Esophagus muscularis mucosa (tissue), 4 donors: ENCODE results near the gene LIX1L. TPM values are rescaled to one million over a fixed set of nuclear protein-coding genes. Genes with fewer than 3 reads are reported as not detected.

Experiments
- DNase-seq: peaks from one replicate; pipeline ENCODE4 v3.0.0-alpha.2; 2017; ENCODE audit errors: extremely low spot score
- H3K27ac ChIP-seq, 4 donors: fragments of 200-600 bp; sonication (generic); replicated peaks in 1 of 4; 1 replicate in 3 of 4; 2 replicates in 1 of 4; pipeline ENCODE4 v1.5.1; 2016 to 2019; ENCODE audit warnings: mild to moderate bottlenecking in 1 of 4
- H3K27me3 ChIP-seq, 4 donors: fragments of 200-600 bp; sonication (generic); one replicate each; pipeline versions ENCODE4 v1.5.1 to v1.6.0; 2016 to 2019
- H3K36me3 ChIP-seq, 4 donors: fragments of 200-600 bp; sonication (generic); one replicate each; pipeline ENCODE4 v1.5.1; 2016 to 2019
- H3K4me1 ChIP-seq, 4 donors: fragments of 200-600 bp; sonication (generic); one replicate each; pipeline ENCODE4 v1.5.1; 2016 to 2019
- H3K4me3 ChIP-seq, 4 donors: fragments of 200-600 bp; sonication (generic); 1 replicate in 2 of 4; 2 replicates in 2 of 4; pipeline ENCODE4 v1.5.1; 2016 to 2019; ENCODE audit warnings: mild to moderate bottlenecking in 4 of 4, moderate library complexity in 1 of 4
- H3K9me3 ChIP-seq, 4 donors: fragments of 200-600 bp; sonication (generic); 1 replicate in 3 of 4; 2 replicates in 1 of 4; pipeline ENCODE4 v1.5.1; 2016 to 2019
- EP300 ChIP-seq: sonication (generic); formaldehyde crosslinking; IDR thresholded peaks from one replicate; pipeline ENCODE4 v1.6.1; 2017; ENCODE audit warnings: antibody characterized with exemption
- POLR2A ChIP-seq: fragments of 450-650 bp; IDR thresholded peaks from one replicate; pipeline ENCODE4 v1.6.1; 2017; ENCODE audit warnings: antibody characterized with exemption, moderate library complexity, mild to moderate bottlenecking, low read depth
- POLR2AphosphoS5 ChIP-seq, 2 donors: sonication (generic); formaldehyde crosslinking; IDR thresholded peaks; one replicate each; pipeline ENCODE4 v1.6.1; 2017; ENCODE audit warnings: antibody characterized with exemption in 2 of 2
- WGBS: methylation state at CpG from one replicate; pipeline ENCODE4 v1.1.5; 2018; 5-methylcytosine and 5-hydroxymethylcytosine counted together
- intact Hi-C: fragments of 100-400 bp; cut with DNase I; formaldehyde crosslinking; loops from one replicate; pipeline ENCODE4 v1.15.1; 2023
- total RNA-seq, 4 donors: library from RNA; depleted of rRNA; stranded (reverse); fragments of >200 nt; gene quantifications; one replicate each; pipeline versions ENCODE4 v1.1.0 to v1.2.1, GENCODE V29; 2016
- TF ChIP-seq, protein P1 (sequence below), 3 experiments: fragments of 200-600 bp in 2 of 3; fragments of 450-650 bp in 1 of 3; sonication (generic) in 2 of 3; IDR thresholded peaks; one replicate each; pipeline ENCODE4 v1.5.1; 2017 to 2019; ENCODE audit warnings: antibody characterized with exemption in 3 of 3, mild to moderate bottlenecking in 2 of 3, moderate library complexity in 1 of 3

LIX1L gene
- 10 to 100 TPM; 33.2 to 55.0 (median 41.7) TPM for total RNA-seq

DNA sequence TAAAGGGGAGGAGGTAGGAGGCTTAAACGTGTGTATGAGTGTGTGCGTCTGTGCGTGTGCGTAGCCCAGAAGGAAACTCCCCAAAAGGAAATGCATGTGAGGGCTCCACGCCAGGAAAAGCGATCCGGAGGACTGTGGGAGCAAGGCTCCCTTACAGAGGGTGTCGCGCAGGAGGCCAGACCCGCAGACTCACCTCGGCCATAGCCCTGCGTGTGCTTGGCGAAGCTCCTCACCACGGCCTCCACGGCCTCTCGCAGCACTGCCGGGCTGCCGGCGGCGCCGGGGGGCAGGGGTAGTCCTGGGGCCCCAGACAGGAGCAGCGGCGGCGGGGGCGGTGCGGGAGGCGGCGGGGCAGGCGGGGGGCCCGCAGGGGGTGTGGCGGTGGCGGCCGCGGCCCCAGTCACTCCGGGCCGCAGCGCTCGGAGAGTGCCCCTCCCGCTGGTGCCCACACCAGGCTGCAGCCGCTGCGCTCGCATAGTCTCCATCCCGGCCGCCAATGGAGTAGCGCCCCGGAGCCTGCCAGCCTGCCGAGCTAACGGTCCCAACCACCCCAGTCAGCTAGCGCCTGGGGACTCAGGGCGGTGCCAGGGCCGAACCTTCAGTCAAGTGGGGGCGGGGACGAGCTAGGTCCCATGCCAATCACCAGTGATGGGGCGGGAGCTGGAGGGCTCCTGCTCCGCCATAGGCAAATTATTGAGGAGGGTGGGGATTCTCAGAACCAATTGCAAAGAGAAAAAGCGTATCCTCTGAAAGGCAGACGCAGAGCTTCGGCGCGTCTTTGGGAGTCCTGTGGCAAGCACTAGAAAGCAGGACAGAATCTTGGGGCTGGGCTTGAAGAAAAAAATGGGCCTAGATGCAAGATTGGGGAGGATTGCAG is at the start of gene LIX1L:
TSS of gene LIX1L (minus strand) at position 575 of the 877 bp plus-strand sequence. CDS start at position 485, 90 bp downstream.
- H3K9me3 ChIP-seq, result no peaks in the 10 kb centered on the region
- H3K36me3 ChIP-seq, result peaks cover 0 to 4% (median 0%) of the 10 kb centered on the region in 4 donors
- DNase-seq, result peak; percentile 98
- under 1% methylated on average over 19 of the region's 60 CpGs for WGBS
- no peaks in the 10 kb centered on the region for H3K27me3 ChIP-seq
- H3K27ac ChIP-seq, result peak within 1 kb of the TSS; percentile 98 to 100 (median 98)
- H3K4me3 ChIP-seq, result peak within 1 kb of the TSS; percentile 69 to 98 (median 86)
- intact Hi-C loops, result no loop called here
- peaks cover 40 to 84% (median 80%) of the 10 kb centered on the region in 4 donors for H3K4me1 ChIP-seq
- no peak for TF ChIP-seq EP300
- TF ChIP-seq POLR2A, result peak; percentile 84
- TF ChIP-seq POLR2AphosphoS5 (IDR thresholded peaks at IDR 0.05), result peak in 1 of 2 donors; percentile 95
- TF ChIP-seq, protein P1, sequence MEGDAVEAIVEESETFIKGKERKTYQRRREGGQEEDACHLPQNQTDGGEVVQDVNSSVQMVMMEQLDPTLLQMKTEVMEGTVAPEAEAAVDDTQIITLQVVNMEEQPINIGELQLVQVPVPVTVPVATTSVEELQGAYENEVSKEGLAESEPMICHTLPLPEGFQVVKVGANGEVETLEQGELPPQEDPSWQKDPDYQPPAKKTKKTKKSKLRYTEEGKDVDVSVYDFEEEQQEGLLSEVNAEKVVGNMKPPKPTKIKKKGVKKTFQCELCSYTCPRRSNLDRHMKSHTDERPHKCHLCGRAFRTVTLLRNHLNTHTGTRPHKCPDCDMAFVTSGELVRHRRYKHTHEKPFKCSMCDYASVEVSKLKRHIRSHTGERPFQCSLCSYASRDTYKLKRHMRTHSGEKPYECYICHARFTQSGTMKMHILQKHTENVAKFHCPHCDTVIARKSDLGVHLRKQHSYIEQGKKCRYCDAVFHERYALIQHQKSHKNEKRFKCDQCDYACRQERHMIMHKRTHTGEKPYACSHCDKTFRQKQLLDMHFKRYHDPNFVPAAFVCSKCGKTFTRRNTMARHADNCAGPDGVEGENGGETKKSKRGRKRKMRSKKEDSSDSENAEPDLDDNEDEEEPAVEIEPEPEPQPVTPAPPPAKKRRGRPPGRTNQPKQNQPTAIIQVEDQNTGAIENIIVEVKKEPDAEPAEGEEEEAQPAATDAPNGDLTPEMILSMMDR (IDR thresholded peaks at IDR 0.05), result peak in 1 of 3 experiments; percentile 4

DNA sequence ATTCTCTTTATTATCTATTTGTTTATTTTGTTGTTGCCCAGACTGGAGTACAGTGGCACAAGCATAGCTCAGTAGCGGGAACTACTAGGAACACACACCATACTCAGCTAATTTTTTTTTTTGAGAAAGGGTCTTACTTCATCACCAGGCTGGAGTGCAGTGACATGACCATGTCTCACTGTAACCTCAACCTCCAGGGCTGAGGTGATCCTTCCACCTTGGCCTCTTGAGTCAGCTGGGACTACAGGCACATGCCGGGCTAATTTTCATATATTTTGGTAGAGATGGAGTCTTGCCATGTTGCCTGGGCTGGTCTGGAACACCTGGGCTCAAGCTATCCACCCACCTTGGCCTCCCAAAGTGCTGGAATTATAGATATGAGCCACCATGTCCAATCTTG is 43.9 kb upstream of the LIX1L start:
- Histone ChIP-seq H3K36me3 (no peaks in the 10 kb centered on the region), H3K27me3 (no peaks in the 10 kb centered on the region), H3K4me3 (peak overlapping the region in 1 of 4 donors; percentile 19), H3K4me1 (peaks cover 57 to 81% (median 68%) of the 10 kb centered on the region in 4 donors), H3K9me3 (no peaks in the 10 kb centered on the region), H3K27ac (peak overlapping the region; percentile 64 to 96 (median 94))
- intact Hi-C loops, result no loop called here
- DNase-seq, result no peak
- WGBS, result 95% methylated on average over 2 of the region's 2 CpGs
- TF ChIP-seq, protein P1 (IDR thresholded peaks at IDR 0.05), result no peak
- TF ChIP-seq EP300, result no peak
- no peak for TF ChIP-seq POLR2AphosphoS5 (IDR thresholded peaks at IDR 0.05)
- TF ChIP-seq POLR2A, result no peak

DNA sequence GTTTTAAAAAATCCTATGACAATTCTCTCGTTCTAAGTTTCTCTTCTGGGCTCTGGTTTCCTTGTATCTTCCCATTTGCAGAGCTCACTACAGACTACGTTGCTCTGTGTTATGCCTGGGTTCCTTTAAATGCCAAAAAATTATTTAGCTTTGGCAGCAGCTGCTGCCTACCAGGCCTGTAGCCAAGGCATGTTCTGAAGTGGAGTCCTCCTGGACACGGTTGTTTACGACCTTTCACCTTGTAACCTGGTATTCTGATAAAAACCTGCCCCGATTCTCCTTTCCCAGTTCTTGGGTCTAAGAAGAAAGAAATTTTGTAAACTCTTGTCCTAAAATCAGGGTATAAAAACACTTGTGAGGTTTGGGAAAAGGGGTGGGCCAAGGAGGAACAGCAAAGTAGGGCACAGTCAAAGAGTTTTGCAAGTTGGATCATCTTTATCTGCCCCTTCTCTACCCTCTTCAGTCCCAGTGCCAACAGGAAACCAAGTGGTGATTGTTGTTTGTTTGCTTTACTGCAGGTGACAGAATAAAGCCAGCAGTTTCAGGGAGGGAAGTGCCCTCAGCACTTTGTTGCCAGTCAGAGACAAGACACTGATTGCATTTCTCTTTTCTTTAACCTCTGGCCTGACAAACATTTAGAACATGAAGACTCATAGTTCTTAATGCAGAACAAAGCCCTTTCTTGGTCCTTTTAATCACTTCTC is 41.7 kb upstream of the LIX1L start:
- TF ChIP-seq POLR2AphosphoS5 (IDR thresholded peaks at IDR 0.05), result peak in 1 of 2 donors; percentile 79
- TF ChIP-seq EP300, result no peak
- TF ChIP-seq, protein P1 (IDR thresholded peaks at IDR 0.05), result no peak
- TF ChIP-seq POLR2A, result no peak
- intact Hi-C loops, result loop anchor here (2.0 kb wide), 1 partner anchor 17 kb away; no protein-coding TSS in a partner anchor
- DNase-seq, result no peak
- Histone ChIP-seq H3K9me3 (no peaks in the 10 kb centered on the region), H3K4me1 (peaks cover 34 to 58% (median 46%) of the 10 kb centered on the region in 4 donors), H3K4me3 (peak overlapping the region; percentile 70 to 85 (median 80)), H3K27me3 (no peaks in the 10 kb centered on the region), H3K36me3 (peaks cover 10 to 17% (median 13%) of the 10 kb centered on the region in 4 donors), H3K27ac (peak overlapping the region; percentile 94 to 96 (median 96))
- WGBS, result 19% methylated on average over 5 of the region's 5 CpGs

DNA sequence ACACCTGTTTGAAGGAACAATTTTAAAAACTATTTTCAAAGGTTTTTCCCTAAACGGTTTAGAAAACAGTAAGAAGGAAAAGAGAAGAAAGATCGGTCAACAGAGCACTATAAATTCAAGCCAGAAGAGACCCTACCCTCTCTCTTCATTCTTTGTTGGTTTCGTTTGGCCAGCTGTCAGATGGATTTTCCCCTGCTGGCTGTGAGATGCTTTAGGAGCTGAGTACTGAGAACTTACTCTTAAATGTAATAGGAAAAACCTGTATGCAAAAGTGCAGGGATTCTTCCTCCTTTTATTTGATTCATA is 39.9 kb upstream of the LIX1L start:
- WGBS, result 8% methylated on average over 3 of the region's 3 CpGs
- TF ChIP-seq, protein P1 (IDR thresholded peaks at IDR 0.05), result peak in 1 of 3 experiments; percentile 32
- TF ChIP-seq POLR2AphosphoS5 (IDR thresholded peaks at IDR 0.05), result no peak
- Histone ChIP-seq H3K36me3 (peaks cover 28 to 35% (median 31%) of the 10 kb centered on the region in 4 donors), H3K9me3 (no peaks in the 10 kb centered on the region), H3K27ac (peak overlapping the region; percentile 94 to 96 (median 96)), H3K4me3 (peak overlapping the region; percentile 70 to 85 (median 80)), H3K4me1 (peaks cover 33 to 52% (median 45%) of the 10 kb centered on the region in 4 donors), H3K27me3 (no peaks in the 10 kb centered on the region)
- intact Hi-C loops, result loop anchor here (2.0 kb wide), 1 partner anchor 15 kb away; no protein-coding TSS in a partner anchor
- DNase-seq, result no peak
